HCT116 (cell line): Measurements from ENCODE around the gene FAM117A. TPM values are rescaled to one million over a fixed set of nuclear protein-coding genes. Genes with fewer than 3 reads are reported as not detected.

ENCODE experiments used
- ATAC-seq: fragments of 200-7000 bp; cut with Tn5 transposase; 2 replicates; pipeline ENCODE4 v1.9.1; 2020; ENCODE audit warnings: mild to moderate bottlenecking, moderate library complexity
- BruUV-seq: library from RNA; stranded (reverse); fragments of 400-500 nt; replicated peaks from 2 replicates; lab custom pipeline; 2021; lab: Mats Ljungman, UMichigan
- CTCF ChIA-PET: fragments of 300-600 bp; sonication (Branson Sonifier 250); formaldehyde crosslinking; loops from one replicate; lab custom pipeline; 2021; ENCODE audit warnings: antibody characterized with exemption; lab: Charles Lee
- POLR2A ChIA-PET: fragments of 300-600, 350-600 bp; sonication (Branson Sonifier 250); formaldehyde crosslinking; loops from one replicate; lab custom pipeline; 2021; ENCODE audit warnings: antibody characterized with exemption; lab: Charles Lee
- RAD21 ChIA-PET, 2 experiments: fragments of 300-600 bp; sonication (Branson Sonifier 250); formaldehyde crosslinking; loops; one replicate each; lab custom pipeline; 2023; ENCODE audit warnings: low total read pairs in 2 of 2; ENCODE audit not compliant: uncharacterized antibody in 2 of 2, unreplicated experiment in 2 of 2, low non-redundant PET in 1 of 2; lab: Charles Lee
- DNase-seq: peaks from one replicate; pipeline ENCODE4 v3.0.0-alpha.2; 2010; ENCODE audit warnings: low read depth, low spot score
- H2AFZ ChIP-seq: fragments of 200-600 bp; shearing (Covaris generic), sonication (generic); 2 replicates; pipeline ENCODE4 v1.6.1; 2017; ENCODE audit warnings: low read depth, mixed run types, mixed read lengths, antibody characterized with exemption, low read length; ENCODE audit not compliant: poor library complexity, severe bottlenecking
- H3K27ac ChIP-seq: 2 replicates; pipeline ENCODE4 v1.5.1; 2012; ENCODE audit warnings: low read depth, low read length
- H3K27me3 ChIP-seq: fragments of 200-600 bp; sonication (generic); 2 replicates; pipeline ENCODE4 v1.6.1; 2016; ENCODE audit warnings: mixed run types, low read length, mixed read lengths; ENCODE audit not compliant: insufficient read depth
- H3K36me3 ChIP-seq, 2 experiments: fragments of 200-500 bp in 1 of 2; fragments of 200-600 bp in 1 of 2; sonication (Bioruptor generic) in 1 of 2; sonication (generic) in 1 of 2; 2 replicates each; pipeline versions ENCODE4 v1.5.1 to v1.6.1; 2014 to 2016; ENCODE audit warnings: low read length in 2 of 2, inconsistent platforms in 1 of 2, mixed read lengths in 1 of 2, mixed run types in 1 of 2; ENCODE audit not compliant: insufficient read depth in 2 of 2, control insufficient read depth in 1 of 2
- H3K4me1 ChIP-seq, 2 experiments: fragments of 200-600 bp in 1 of 2; sonication (generic) in 1 of 2; 2 replicates each; pipeline versions ENCODE4 v1.5.1 to v1.6.1; 2012 to 2017; ENCODE audit warnings: low read length in 2 of 2, inconsistent platforms in 1 of 2, mild to moderate bottlenecking in 1 of 2, mixed read lengths in 1 of 2, mixed run types in 1 of 2, moderate library complexity in 1 of 2; ENCODE audit not compliant: insufficient read depth in 2 of 2, control insufficient read depth in 1 of 2
- H3K4me2 ChIP-seq: fragments of 200-600 bp; sonication (generic); 2 replicates; pipeline ENCODE4 v1.6.1; 2017; ENCODE audit warnings: mixed run types, low read length, mixed read lengths
- H3K4me3 ChIP-seq, 2 experiments: fragments of 200-600 bp in 1 of 2; sonication (generic) in 1 of 2; replicated peaks in 1 of 2; 2 replicates each; pipeline ENCODE4 v1.5.1; 2011 to 2016; ENCODE audit warnings: low read length in 2 of 2, control low read depth in 1 of 2, low read depth in 1 of 2, mild to moderate bottlenecking in 1 of 2, mixed read lengths in 1 of 2, mixed run types in 1 of 2
- H3K79me2 ChIP-seq: fragments of 200-600 bp; sonication (generic); 2 replicates; pipeline ENCODE4 v1.6.1; 2017; ENCODE audit warnings: mild to moderate bottlenecking, mixed run types, low read length, moderate library complexity, mixed read lengths; ENCODE audit not compliant: insufficient read depth
- H3K9ac ChIP-seq: fragments of 200-600 bp; sonication (generic); 2 replicates; pipeline ENCODE4 v1.6.1; 2016; ENCODE audit warnings: low read length, mixed read lengths
- H3K9me2 ChIP-seq: fragments of 200-600 bp; sonication (generic), shearing (Covaris generic); 2 replicates; pipeline ENCODE4 v1.6.1; 2017; ENCODE audit warnings: mixed run types, mild to moderate bottlenecking, moderate library complexity; ENCODE audit not compliant: insufficient read depth
- H3K9me3 ChIP-seq, 2 experiments: fragments of 200-500 bp in 1 of 2; fragments of 200-600 bp in 1 of 2; sonication (Bioruptor generic) in 1 of 2; sonication (generic) in 1 of 2; 2 replicates each; pipeline ENCODE4 v1.6.1; 2014 to 2017; ENCODE audit warnings: low read length in 2 of 2, mixed read lengths in 2 of 2, inconsistent platforms in 1 of 2, low read depth in 1 of 2, mild to moderate bottlenecking in 1 of 2, mixed run types in 1 of 2, moderate library complexity in 1 of 2; ENCODE audit not compliant: control insufficient read depth in 1 of 2, insufficient read depth in 1 of 2
- H4K20me1 ChIP-seq: fragments of 200-600 bp; sonication (generic), shearing (Covaris generic); 2 replicates; pipeline ENCODE4 v1.6.1; 2017; ENCODE audit warnings: mixed run types, mild to moderate bottlenecking, moderate library complexity; ENCODE audit not compliant: insufficient read depth
- ATF3 ChIP-seq: IDR thresholded peaks from 2 replicates; pipeline ENCODE4 v1.6.1; 2012
- CBX3 ChIP-seq: IDR thresholded peaks from 2 replicates; pipeline ENCODE4 v1.6.1; 2012; ENCODE audit warnings: low read depth
- CEBPB ChIP-seq: IDR thresholded peaks from 2 replicates; pipeline ENCODE4 v1.6.1; 2012; ENCODE audit warnings: low read depth
- CTCF ChIP-seq, 3 experiments: fragments of 200-600 bp in 1 of 3; sonication (generic) in 1 of 3; IDR thresholded peaks in 2 of 3; conservative IDR thresholded peaks in 1 of 3; 2 replicates each; pipeline ENCODE4 v1.5.1; 2012 to 2017; ENCODE audit warnings: low read depth in 2 of 3, low read length in 2 of 3, antibody characterized with exemption in 1 of 3, borderline replicate concordance in 1 of 3, control low read depth in 1 of 3, mild to moderate bottlenecking in 1 of 3, mixed read lengths in 1 of 3, mixed run types in 1 of 3, moderate library complexity in 1 of 3; ENCODE audit not compliant: insufficient read depth in 1 of 3
- ELF1 ChIP-seq: IDR thresholded peaks from 2 replicates; pipeline ENCODE4 v1.6.1; 2012; ENCODE audit warnings: low read depth, borderline replicate concordance
- EZH2 ChIP-seq: fragments of 200-600 bp; sonication (generic); IDR thresholded peaks from 2 replicates; pipeline ENCODE4 v1.6.1; 2017; ENCODE audit warnings: antibody characterized with exemption, mixed run types
- JUND ChIP-seq: IDR thresholded peaks from 2 replicates; pipeline ENCODE4 v1.6.1; 2012
- MAX ChIP-seq: IDR thresholded peaks from 2 replicates; pipeline ENCODE4 v1.6.1; 2012
- POLR2A ChIP-seq: IDR thresholded peaks from 2 replicates; pipeline ENCODE4 v1.7.0; 2011; ENCODE audit warnings: borderline replicate concordance; ENCODE audit not compliant: insufficient read depth, insufficient read length; ENCODE audit errors: extremely low read depth
- RAD21 ChIP-seq: IDR thresholded peaks from 2 replicates; pipeline ENCODE4 v1.6.1; 2012; ENCODE audit warnings: low read depth, mild to moderate bottlenecking
- SIN3A ChIP-seq: IDR thresholded peaks from 2 replicates; pipeline ENCODE4 v1.6.1; 2012; ENCODE audit warnings: low read depth
- SP1 ChIP-seq: IDR thresholded peaks from 2 replicates; pipeline ENCODE4 v1.6.1; 2012; ENCODE audit warnings: low read depth
- TCF7L2 ChIP-seq: IDR thresholded peaks from 2 replicates; pipeline ENCODE4 v1.7.0; 2011; ENCODE audit warnings: borderline replicate concordance, inconsistent platforms; ENCODE audit not compliant: insufficient read depth, insufficient read length; ENCODE audit errors: extremely low read depth
- YY1 ChIP-seq: IDR thresholded peaks from 2 replicates; pipeline ENCODE4 v1.6.1; 2011; ENCODE audit warnings: low read length, low read depth, moderate library complexity, mild to moderate bottlenecking; ENCODE audit not compliant: insufficient replicate concordance; ENCODE audit errors: extremely low read depth
- ZFX ChIP-seq: fragments of 450-650 bp; IDR thresholded peaks from 2 replicates; pipeline ENCODE4 v1.6.1; 2017
- intact Hi-C: fragments of 100-400 bp; cut with micrococcal nuclease; formaldehyde crosslinking; loops from 2 replicates; pipeline ENCODE4 v1.10.0; 2022
- total RNA-seq: library from RNA; stranded (reverse); gene quantifications from one replicate; pipeline ENCODE4 v1.2.1, GENCODE V29; 2021; ENCODE audit not compliant: unreplicated experiment

The FAM117A gene
- total RNA-seq, 1 experiment from 2014 or later: 12.8 TPM

GRCh38 chr17:49722066-49722465 is 41.9 kb downstream of the FAM117A start:
- Histone ChIP-seq H3K27ac (no peak overlapping the region), H3K27me3 (no peaks in the 10 kb centered on the region), H3K9me2 (no peaks in the 10 kb centered on the region), H3K36me3 (peaks cover 2 to 3% of the 10 kb centered on the region in 2 experiments; a peak in 1 of 4 replicates), H3K79me2 (no peaks in the 10 kb centered on the region), H3K4me2 (no peak overlapping the region), H4K20me1 (no peaks in the 10 kb centered on the region), H2AFZ (no peak overlapping the region), H3K9me3 (no peaks in the 10 kb centered on the region), H3K9ac (no peak overlapping the region), H3K4me3 (no peak overlapping the region), H3K4me1 (no peaks in the 10 kb centered on the region)
- TF ChIP-seq EZH2 (no peak), ZFX (no peak), SIN3A (no peak), CBX3 (no peak), SP1 (no peak), CTCF (IDR thresholded peaks at IDR 0.05 in 2 of 3, conservative IDR thresholded peaks at IDR 0.05 in 1 of 3; ENCODE audit: borderline replicate concordance in 1 of 3, insufficient read depth in 1 of 3, low read depth in 2 of 3, low read length in 2 of 3) (no peak)
- no peak for ATAC-seq
- ChIA-PET RAD21 (interaction anchor here in 1 of 2 experiments (0.5 kb wide), 1 partner anchor 28 kb away, joined by 3 read pairs; no protein-coding TSS in a partner anchor), CTCF (interaction anchor here (1.3 kb wide), 1 partner anchor 165 kb away, joined by 5 read pairs; no protein-coding TSS in a partner anchor), POLR2A (no interaction called here)
- no peak for DNase-seq
- intact Hi-C loops: no loop called here
- no TSS peak for BruUV-seq

GRCh38 chr17:49717371-49717861 is 46.5 kb downstream of the FAM117A start:
- H3K4me3 ChIP-seq: no peak overlapping the region
- POLR2A ChIA-PET: no interaction called here
- no peaks in the 10 kb centered on the region for H4K20me1 ChIP-seq
- H3K9ac ChIP-seq: no peak overlapping the region
- no peaks in the 10 kb centered on the region for H3K27me3 ChIP-seq
- H3K9me2 ChIP-seq: no peaks in the 10 kb centered on the region
- H3K4me1 ChIP-seq: no peaks in the 10 kb centered on the region
- ATAC-seq: no peak
- H3K36me3 ChIP-seq: peaks cover 3 to 6% of the 10 kb centered on the region in 2 experiments; a peak in 1 of 4 replicates
- no peaks in the 10 kb centered on the region for H3K79me2 ChIP-seq
- no peak for TF ChIP-seq YY1
- no peak for TF ChIP-seq MAX
- TF ChIP-seq POLR2A: no peak
- no peak for TF ChIP-seq EZH2
- TF ChIP-seq ZFX: no peak
- no peak for TF ChIP-seq ATF3
- no peak for TF ChIP-seq ELF1
- no peak for TF ChIP-seq RAD21
- no peak for TF ChIP-seq CEBPB
- no peak for TF ChIP-seq CTCF (IDR thresholded peaks at IDR 0.05 in 2 of 3, conservative IDR thresholded peaks at IDR 0.05 in 1 of 3; ENCODE audit: borderline replicate concordance in 1 of 3, insufficient read depth in 1 of 3, low read depth in 2 of 3, low read length in 2 of 3)
- no peak for TF ChIP-seq JUND
- TF ChIP-seq TCF7L2: no peak
- TF ChIP-seq, all 23 proteins: peak for 0
- no peak overlapping the region for H2AFZ ChIP-seq
- ChIA-PET CTCF (no interaction called here), RAD21 (no interaction called here)
- H3K27ac ChIP-seq: no peak overlapping the region
- no peaks in the 10 kb centered on the region for H3K9me3 ChIP-seq
- DNase-seq: no peak
- no peak overlapping the region for H3K4me2 ChIP-seq
- no TSS peak for BruUV-seq
- intact Hi-C loops: no loop called here
